IPS-NIHi7 (cell line): ENCODE measurements around the gene FGFRL1.

Source experiments
- DNase-seq: peaks from one replicate; pipeline ENCODE4 v3.0.0; 2012; ENCODE audit warnings: mixed read lengths; ENCODE audit errors: extremely low spot score

FGFRL1 gene

GRCh38 chr4:1075225-1075624 lies 63.8 kb downstream of the FGFRL1 start:
- DNase-seq: no peak

- no peak for DNase-seq
Observed at GRCh38 chr4:1075809-1076699, 64.6 kb downstream of the FGFRL1 start.
